GM18520 (cell line): ENCODE results near the gene TMEM151B.

Source experiments
- ATAC-seq: cut with Tn5 transposase; IDR thresholded peaks from one replicate; pipeline ENCODE4 v1.9.1; 2021; ENCODE audit not compliant: unreplicated experiment

Gene TMEM151B

GRCh38 chr6:44277763-44278162 lies 7.5 kb downstream of the TMEM151B start:
- no peak for ATAC-seq

- no peak for ATAC-seq
Measured at GRCh38 chr6:44278315-44278714, 8.1 kb downstream of the TMEM151B start.

- ATAC-seq, result no peak
Measured at GRCh38 chr6:44278774-44279697, 8.8 kb downstream of the TMEM151B start.

- ATAC-seq, result no peak
Measured at GRCh38 chr6:44284121-44284520, 13.9 kb downstream of the TMEM151B start.

- no peak for ATAC-seq
Measured at GRCh38 chr6:44284867-44285266, 14.6 kb downstream of the TMEM151B start.

- ATAC-seq, result no peak
Measured at GRCh38 chr6:44285552-44286284, 15.5 kb downstream of the TMEM151B start.

GRCh38 chr6:44286285-44286565 lies 16.0 kb downstream of the TMEM151B start:
- no peak for ATAC-seq

- ATAC-seq, result no peak
Measured at GRCh38 chr6:44286747-44287146, 16.5 kb downstream of the TMEM151B start.

- no peak for ATAC-seq
Measured at GRCh38 chr6:44289726-44290260, 19.5 kb downstream of the TMEM151B start.

- ATAC-seq, result no peak
Measured at GRCh38 chr6:44291841-44292240, 21.6 kb downstream of the TMEM151B start.

GRCh38 chr6:44292661-44293365 lies 22.6 kb downstream of the TMEM151B start:
- no peak for ATAC-seq

- ATAC-seq, result no peak
Measured at GRCh38 chr6:44294832-44295791, 24.9 kb downstream of the TMEM151B start.

GRCh38 chr6:44297063-44298038 lies 27.1 kb downstream of the TMEM151B start:
- ATAC-seq, result no peak

GRCh38 chr6:44298055-44298803 lies 28.0 kb downstream of the TMEM151B start:
- ATAC-seq, result no peak

GRCh38 chr6:44298864-44299263 lies 28.6 kb downstream of the TMEM151B start:
- no peak for ATAC-seq

- no peak for ATAC-seq
Measured at GRCh38 chr6:44300292-44300823, 30.1 kb downstream of the TMEM151B start.

GRCh38 chr6:44301106-44301505 lies 30.9 kb downstream of the TMEM151B start:
- ATAC-seq, result no peak
